K562 (cell line): ENCODE data around the gene ACTL6A. TPM values are rescaled to one million over a fixed set of nuclear protein-coding genes. Genes with fewer than 3 reads are reported as not detected.

Experiments used
- CTCF ChIP-seq, 3 experiments: IDR thresholded peaks in 2 of 3; conservative IDR thresholded peaks in 1 of 3; 2 replicates each; pipeline ENCODE4 v1.5.1; 2011 to 2012; ENCODE audit warnings: low read length in 3 of 3, mild to moderate bottlenecking in 3 of 3, control low read depth in 2 of 3, improper control_type of control experiment in 1 of 3, inconsistent platforms in 1 of 3, low read depth in 1 of 3, mixed read lengths in 1 of 3, moderate library complexity in 1 of 3; ENCODE audit not compliant: insufficient read depth in 2 of 3
- HCFC1 ChIP-seq: IDR thresholded peaks from 2 replicates; pipeline ENCODE4 v1.6.1; 2012; ENCODE audit warnings: low read depth, low read length, improper control_type of control experiment
- NCOA6 ChIP-seq: fragments of 450-650 bp; IDR thresholded peaks from 2 replicates; pipeline ENCODE4 v1.6.1; 2017; ENCODE audit warnings: mild to moderate bottlenecking
- NRF1 ChIP-seq, 2 experiments: fragments of 450-650 bp; IDR thresholded peaks in 1 of 2; conservative IDR thresholded peaks in 1 of 2; 2 replicates each; pipeline ENCODE4 v1.6.1; 2014; ENCODE audit warnings: mild to moderate bottlenecking in 2 of 2
- PPARD ChIP-seq: fragments of 250-450 bp; sonication (Bioruptor Pico); IDR thresholded peaks from 2 replicates; pipeline ENCODE4 v1.8.0; 2022; ENCODE audit warnings: inconsistent platforms, mild to moderate bottlenecking, moderate library complexity
- PTRF ChIP-seq: fragments of 450-650 bp; IDR thresholded peaks from 2 replicates; pipeline ENCODE4 v1.6.1; 2016; ENCODE audit warnings: mild to moderate bottlenecking, missing genetic modification characterization, missing compliant biosample characterization
- RBBP5 ChIP-seq: fragments of 200-600 bp; sonication (generic); IDR thresholded peaks from 2 replicates; pipeline ENCODE4 v1.6.1; 2012; ENCODE audit warnings: borderline replicate concordance, mild to moderate bottlenecking, low read length, control low read depth, inconsistent platforms; ENCODE audit not compliant: insufficient read depth, poor library complexity, severe bottlenecking
- RERE ChIP-seq: sonication (generic); formaldehyde crosslinking; IDR thresholded peaks from 2 replicates; pipeline ENCODE4 v1.8.0; 2023; ENCODE audit warnings: missing genetic modification reagents, mild to moderate bottlenecking, borderline replicate concordance
- SIN3A ChIP-seq, 2 experiments: fragments of 150-350 bp in 1 of 2; IDR thresholded peaks; 2 replicates each; pipeline ENCODE4 v1.6.1; 2011 to 2016; ENCODE audit warnings: borderline replicate concordance in 2 of 2, low read depth in 2 of 2, low read length in 2 of 2, mild to moderate bottlenecking in 2 of 2, moderate library complexity in 2 of 2; ENCODE audit not compliant: control insufficient read depth in 1 of 2
- SMC3 ChIP-seq: conservative IDR thresholded peaks from 2 replicates; pipeline ENCODE4 v1.6.1; 2011; ENCODE audit warnings: low read depth, low read length, improper control_type of control experiment; ENCODE audit not compliant: insufficient read depth
- TFAP4 ChIP-seq: sonication (generic); formaldehyde crosslinking; IDR thresholded peaks from 2 replicates; pipeline ENCODE4 v1.8.0; 2022; ENCODE audit warnings: missing genetic modification reagents, mild to moderate bottlenecking, moderate library complexity, borderline replicate concordance
- XRCC3 ChIP-seq: fragments of 450-650 bp; IDR thresholded peaks from 2 replicates; pipeline ENCODE4 v1.6.1; 2017; ENCODE audit warnings: mild to moderate bottlenecking, moderate library complexity
- ZBED1 ChIP-seq: IDR thresholded peaks from 2 replicates; pipeline ENCODE4 v1.6.1; 2014
- ZBTB33 ChIP-seq: sonication (generic); formaldehyde crosslinking; IDR thresholded peaks from 2 replicates; pipeline ENCODE4 v1.8.1; 2023; ENCODE audit warnings: mild to moderate bottlenecking, missing genetic modification reagents
- ZNF79 ChIP-seq: fragments of 250-450 bp; sonication (Bioruptor Pico); IDR thresholded peaks from 2 replicates; pipeline ENCODE4 v1.4.0; 2020; ENCODE audit warnings: low read depth, mild to moderate bottlenecking, moderate library complexity
- polyA plus RNA-seq, 8 experiments: library from polyadenylated mRNA; depleted of rRNA in 4 of 8; stranded (reverse) in 5 of 8; unstranded in 3 of 8; fragments of >200 nt; fragmentation: Nextera tagmentation in 2 of 8; fragmentation: Illumina TruSeq in 1 of 8; extraction: Ambion mirVana in 2 of 8; extraction: Trizol in 1 of 8; gene quantifications; 2 replicates each; pipeline versions ENCODE4 v1.2.1 to v1.2.3, GENCODE V29; 2011 to 2014; ENCODE audit warnings: inconsistent platforms in 1 of 8, missing spikeins in 1 of 8
- total RNA-seq, 7 experiments: library from RNA; depleted of rRNA in 6 of 7; stranded (reverse); fragments of >200 nt in 6 of 7; fragmentation: Illumina TruSeq in 2 of 7; extraction: Trizol in 2 of 7; gene quantifications; 2 replicates each; pipeline versions ENCODE4 v1.2.1 to v1.2.3, GENCODE V29; 2011 to 2021; ENCODE audit warnings: low replicate concordance in 1 of 7

ACTL6A gene
- total and polyA plus RNA-seq, 9 of the 15 experiments (the other 6 are each of a cell fraction or from before 2014, with no cell fraction given) = 107 to 243 (median 157) TPM

- TF ChIP-seq RERE (CRISPR knock-in tag) = no peak
- no peak for TF ChIP-seq ZNF79 (CRISPR knock-in tag)
- 0 out of 2 replicates have a peak, but pooled peaks have one; percentile 10 for TF ChIP-seq SMC3
- no peak for TF ChIP-seq NCOA6
- no peak for TF ChIP-seq PPARD (CRISPR knock-in tag)
- peak; percentile 57 to 92 (median 57); a peak in 5 of 6 replicates for TF ChIP-seq CTCF (IDR thresholded peaks at IDR 0.05 in 2 of 3, conservative IDR thresholded peaks at IDR 0.05 in 1 of 3; ENCODE audit: insufficient read depth in 2 of 3, low read depth in 1 of 3, low read length in 3 of 3)
- no peak for TF ChIP-seq PTRF
- TF ChIP-seq HCFC1 = peak; percentile 19; the same call in 1 of the 2 replicates
- TF ChIP-seq NRF1 (conservative IDR thresholded peaks at IDR 0.05 in 1 of 2, IDR thresholded peaks at IDR 0.05 in 1 of 2) = peak; percentile 77 to 82
- TF ChIP-seq ZBTB33 = 0 out of 2 replicates have a peak, but pooled peaks have one; percentile 30
- TF ChIP-seq ZBED1 = no peak
- peak; percentile 63 for TF ChIP-seq TFAP4 (CRISPR knock-in tag)
- 0 out of 4 replicates have a peak, but pooled peaks of 1 of the 2 experiments have one; percentile 6 for TF ChIP-seq SIN3A (IDR thresholded peaks at IDR 0.05; ENCODE audit: borderline replicate concordance in 2 of 2, control insufficient read depth in 1 of 2, low read depth in 2 of 2, low read length in 2 of 2)
- no peak for TF ChIP-seq XRCC3
- TF ChIP-seq RBBP5 = peak; percentile 72
Measured at GRCh38 chr3:179563271-179563783, 601 bp downstream of the ACTL6A start (continued).
